ENCODE data around the gene IPPK. TPM values are rescaled to one million over a fixed set of nuclear protein-coding genes. Genes with fewer than 3 reads are reported as not detected.

The IPPK gene
- total and polyA plus RNA-seq, 2 of the 8 experiments (the other 6 are each of a cell fraction or from before 2014, with no cell fraction given): 10.5 to 13.6 TPM

- Histone ChIP-seq H3K14ac (ENCODE audit: insufficient read length) (no peak overlapping the region), H3K4me1 (replicated peaks in 1 of 4; ENCODE audit: control insufficient read depth in 3 of 4, insufficient read depth in 4 of 4, low read length in 3 of 4) (no peaks in the 10 kb centered on the region), H3K4me3 (ENCODE audit: extremely low read depth in 1 of 4, insufficient read depth in 2 of 4, low read depth in 3 of 4, low read length in 4 of 4) (no peak overlapping the region), H3K4ac (replicated peaks; ENCODE audit: insufficient read length, low read depth, low read length) (no peak overlapping the region), H3K27ac (ENCODE audit: low read depth, low read length) (no peak overlapping the region), H3K79me1 (ENCODE audit: low read depth, low read length) (no peaks in the 10 kb centered on the region), H3K9me3 (ENCODE audit: insufficient read depth in 2 of 2, low read depth in 1 of 2, low read length in 1 of 2) (no peaks in the 10 kb centered on the region), H2BK120ac (replicated peaks; ENCODE audit: low read depth, low read length) (no peak overlapping the region), H3K18ac (ENCODE audit: extremely low read depth, low read length) (no peak overlapping the region), H3K4me2 (ENCODE audit: insufficient read depth in 1 of 2, low read depth in 2 of 2, low read length in 2 of 2) (no peak overlapping the region), H4K91ac (replicated peaks; ENCODE audit: insufficient read length, low read length) (no peak overlapping the region), H4K5ac (ENCODE audit: insufficient read length, low read depth, low read length) (no peak overlapping the region), H2BK15ac (ENCODE audit: low read length) (no peak overlapping the region), H3K27me3 (replicated peaks in 1 of 4; ENCODE audit: control insufficient read depth in 3 of 4, extremely low read depth in 1 of 4, insufficient read depth in 3 of 4, low read length in 3 of 4) (no peaks in the 10 kb centered on the region), H3K36me3 (ENCODE audit: control insufficient read depth in 2 of 4, insufficient read depth in 4 of 4, low read length in 3 of 4) (peaks cover 2 to 20% (median 10%) of the 10 kb centered on the region in 4 experiments; a peak in 6 of 8 replicates), H3K56ac (replicated peaks; ENCODE audit: insufficient read length, low read depth, low read length) (no peak overlapping the region), H3K79me2 (ENCODE audit: control insufficient read depth in 1 of 2, insufficient read depth in 2 of 2, low read length in 2 of 2) (no peaks in the 10 kb centered on the region), H4K20me1 (replicated peaks in 1 of 2; ENCODE audit: control insufficient read depth in 1 of 2, insufficient read depth in 2 of 2, low read length in 2 of 2) (no peaks in the 10 kb centered on the region), H3K9ac (replicated peaks in 1 of 4; ENCODE audit: extremely low read depth in 1 of 4, low read depth in 3 of 4, low read length in 3 of 4) (no peak overlapping the region), H4K8ac (ENCODE audit: extremely low read depth, insufficient read depth, low read length) (no peak overlapping the region), H2BK20ac (ENCODE audit: low read length) (no peak overlapping the region), H3K23me2 (ENCODE audit: low read depth, low read length) (no peaks in the 10 kb centered on the region), H2AK5ac (ENCODE audit: low read depth, low read length) (no peak overlapping the region), H2BK12ac (ENCODE audit: low read depth, low read length) (no peak overlapping the region), H2AFZ (ENCODE audit: low read length) (no peak overlapping the region), H2BK5ac (ENCODE audit: low read depth, low read length) (no peak overlapping the region), H3K23ac (ENCODE audit: insufficient read length) (no peak overlapping the region)
- DNase-seq (ENCODE audit: low read depth in 1 of 2, low spot score in 2 of 2): no peak
- CTCF ChIA-PET (ENCODE audit: partially characterized antibody): interaction anchor here (1.3 kb wide), 1 partner anchor 306 kb away, joined by 5 read pairs; the partner anchor contains the start of gene CENPP
- WGBS, 2 experiments (ENCODE audit: extremely low coverage in 1 of 2, insufficient coverage in 1 of 2, insufficient read length in 1 of 2, insufficient replicate concordance in 2 of 2, low coverage in 1 of 2, low lambda C conversion rate in 2 of 2, missing lambda C conversion rate in 1 of 2): 95% methylated on average over 13 of the region's 13 CpGs; no CpG with 5 or more reads in 1 of the 2 experiments
- POLR2A ChIA-PET (ENCODE audit: partially characterized antibody): no interaction called here
- no peak for FAIRE-seq
- TF ChIP-seq PHF8 (conservative IDR thresholded peaks at IDR 0.05; ENCODE audit: low read depth, low read length) (no peak), ATF2 (IDR thresholded peaks at IDR 0.05; ENCODE audit: low read length) (no peak), SP1 (IDR thresholded peaks at IDR 0.05; ENCODE audit: low read depth, low read length) (no peak), POLR2AphosphoS5 (IDR thresholded peaks at IDR 0.05; ENCODE audit: low read depth, low read length) (no peak), ZNF274 (IDR thresholded peaks at IDR 0.05; ENCODE audit: borderline replicate concordance, extremely low read depth, low read length) (no peak), RBBP5 (IDR thresholded peaks at IDR 0.05; ENCODE audit: borderline replicate concordance, low read depth, low read length) (no peak)
- TF ChIP-seq, protein P1, sequence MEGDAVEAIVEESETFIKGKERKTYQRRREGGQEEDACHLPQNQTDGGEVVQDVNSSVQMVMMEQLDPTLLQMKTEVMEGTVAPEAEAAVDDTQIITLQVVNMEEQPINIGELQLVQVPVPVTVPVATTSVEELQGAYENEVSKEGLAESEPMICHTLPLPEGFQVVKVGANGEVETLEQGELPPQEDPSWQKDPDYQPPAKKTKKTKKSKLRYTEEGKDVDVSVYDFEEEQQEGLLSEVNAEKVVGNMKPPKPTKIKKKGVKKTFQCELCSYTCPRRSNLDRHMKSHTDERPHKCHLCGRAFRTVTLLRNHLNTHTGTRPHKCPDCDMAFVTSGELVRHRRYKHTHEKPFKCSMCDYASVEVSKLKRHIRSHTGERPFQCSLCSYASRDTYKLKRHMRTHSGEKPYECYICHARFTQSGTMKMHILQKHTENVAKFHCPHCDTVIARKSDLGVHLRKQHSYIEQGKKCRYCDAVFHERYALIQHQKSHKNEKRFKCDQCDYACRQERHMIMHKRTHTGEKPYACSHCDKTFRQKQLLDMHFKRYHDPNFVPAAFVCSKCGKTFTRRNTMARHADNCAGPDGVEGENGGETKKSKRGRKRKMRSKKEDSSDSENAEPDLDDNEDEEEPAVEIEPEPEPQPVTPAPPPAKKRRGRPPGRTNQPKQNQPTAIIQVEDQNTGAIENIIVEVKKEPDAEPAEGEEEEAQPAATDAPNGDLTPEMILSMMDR (IDR thresholded peaks at IDR 0.05; ENCODE audit: control extremely low read depth in 1 of 3, insufficient read depth in 1 of 3, low read depth in 1 of 3, low read length in 3 of 3): no peak
These were observed 38.2 kb downstream of the IPPK start for GRCh38 chr9:92631452-92632343.

Data from H1 (cell line).